Left cardiac atrium (tissue), 4 donors: Measurements from ENCODE around the gene NOS2. TPM values are rescaled to one million over a fixed set of nuclear protein-coding genes. Genes with fewer than 3 reads are reported as not detected.
"Not testable (repeated sequence)": the region's sequence is repeated elsewhere in the genome, so short reads cannot be mapped to it uniquely, and the experiment has no call there.

Experiments
- ATAC-seq, 2 donors: fragments of 200-7000 bp; cut with Tn5 transposase; one replicate each; pipeline ENCODE4 v1.9.1; 2020; ENCODE audit warnings: mild to moderate bottlenecking in 2 of 2, moderate library complexity in 2 of 2
- DNase-seq: peaks from one replicate; pipeline ENCODE4 v3.0.0-alpha.2; 2020
- intact Hi-C, 2 donors: fragments of 100-400 bp; cut with DNase I; formaldehyde crosslinking; loops; one replicate each; pipeline versions ENCODE4 v1.14.1 to v1.15.1; 2022 to 2023
- total RNA-seq, 2 donors: library from RNA; stranded (reverse); fragmentation: NEBNext Ultra II Directional; extraction: Animal tissue kit (Norgen Biotek cat#: 25700); gene quantifications; one replicate each; pipeline ENCODE4 v1.2.1, GENCODE V29; 2021
- donor health status: DM: no; HTN: yes; CAD: no.
- donor health status: DM: no; HTN: yes; CAD: no; lungs with severe emphysema.
- donor health status: DM: yes; HTN: yes; CAD: no.
- donor health status: Dilated cardiomyopathy.

Gene NOS2
- total RNA-seq, 2 donors from 2014 or later: 0.05 TPM; not detected in 1

GRCh38 chr17:27747462-27748359, 52.6 kb downstream of the NOS2 start:
- ATAC-seq (no peak), DNase-seq (no peak)

DNA sequence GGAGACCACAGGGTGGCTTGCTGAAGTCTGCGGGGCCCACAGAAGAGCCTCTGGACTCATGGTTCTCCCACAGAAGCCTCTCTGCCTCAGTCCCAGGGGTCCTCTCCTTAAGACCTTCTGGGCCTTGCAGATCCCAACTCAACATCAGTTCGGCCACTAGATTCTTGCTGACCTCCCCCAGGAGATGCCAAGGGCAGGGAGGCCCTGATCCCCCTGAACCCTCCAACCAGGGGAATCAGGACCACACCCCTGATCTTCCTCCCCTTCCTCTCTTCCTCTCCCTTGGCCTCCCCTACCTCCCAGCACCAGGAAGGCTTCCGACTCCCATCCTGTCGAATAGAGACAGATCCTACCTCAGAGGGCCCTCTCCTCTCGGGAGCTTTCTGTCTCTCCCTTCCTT, 53.4 kb downstream of the NOS2 start:
- ATAC-seq: no peak
- intact Hi-C loops: no loop called here
- DNase-seq: no peak

More at GRCh38 chr17:27747462-27748359, 52.6 kb downstream of the NOS2 start:
- intact Hi-C loops: no loop called here

DNA sequence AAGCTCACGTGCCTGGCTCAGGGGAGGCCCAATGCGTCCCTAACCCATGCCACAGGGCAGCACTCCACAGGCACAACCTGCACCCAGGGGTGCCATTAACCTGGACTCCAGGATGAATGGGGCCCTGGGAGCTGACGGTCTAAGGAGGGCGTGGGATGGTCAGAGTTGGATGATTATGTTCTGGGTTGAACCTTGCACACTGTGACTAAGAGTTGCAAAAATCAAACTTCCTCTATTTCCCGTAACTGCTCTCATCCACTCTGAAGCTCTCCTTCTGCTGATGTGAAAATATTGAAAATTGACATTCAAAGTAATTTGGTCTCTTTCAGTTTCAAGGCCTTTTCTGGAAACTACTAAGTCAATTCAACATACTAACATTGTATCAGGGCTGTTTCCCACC, 54.0 kb downstream of the NOS2 start:
- peak in 1 of 2 donors; percentile 25 for ATAC-seq
- intact Hi-C loops, DNase-seq: not testable (repeated sequence)

DNA sequence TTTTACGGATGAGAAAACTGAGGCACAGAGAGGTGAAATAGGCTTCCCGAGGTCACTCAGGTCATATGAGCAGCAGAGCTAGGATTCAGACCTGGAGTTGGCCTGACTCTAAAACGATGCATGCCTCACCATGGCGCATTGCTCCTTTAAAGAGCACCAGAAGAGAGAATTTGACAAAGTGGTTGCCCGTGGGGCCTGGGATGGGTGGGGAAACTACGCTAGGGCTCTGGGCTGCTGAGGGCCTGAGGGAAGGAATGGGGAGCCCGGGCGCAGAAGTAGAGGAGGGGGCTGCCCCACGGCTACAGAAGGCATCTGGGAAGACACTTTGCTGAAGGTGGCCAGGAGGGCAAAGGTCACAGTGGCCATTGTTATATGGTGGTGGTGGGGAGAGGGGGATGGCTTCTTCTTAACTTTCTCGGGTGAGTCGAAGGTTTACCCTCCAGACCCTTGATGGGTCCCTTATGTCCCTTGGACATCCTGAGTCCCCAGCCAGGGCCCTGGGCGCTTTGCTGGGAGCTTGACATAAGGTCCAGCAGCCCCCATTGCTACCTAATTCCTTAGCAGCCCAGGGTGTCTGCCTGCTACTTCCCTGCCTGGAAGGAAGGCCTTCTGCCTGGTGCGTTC, 55.0 kb downstream of the NOS2 start:
- ATAC-seq, intact Hi-C loops, DNase-seq: not testable (repeated sequence)

GRCh38 chr17:27743281-27743885, 56.9 kb downstream of the NOS2 start:
- ATAC-seq: peak in 1 of 2 donors; percentile 36
- intact Hi-C loops: no loop called here
- DNase-seq: no peak

- DNase-seq (no peak), ATAC-seq (no peak)
- intact Hi-C loops: no loop called here
Measured at GRCh38 chr17:27741971-27742575, 58.3 kb downstream of the NOS2 start.

DNA sequence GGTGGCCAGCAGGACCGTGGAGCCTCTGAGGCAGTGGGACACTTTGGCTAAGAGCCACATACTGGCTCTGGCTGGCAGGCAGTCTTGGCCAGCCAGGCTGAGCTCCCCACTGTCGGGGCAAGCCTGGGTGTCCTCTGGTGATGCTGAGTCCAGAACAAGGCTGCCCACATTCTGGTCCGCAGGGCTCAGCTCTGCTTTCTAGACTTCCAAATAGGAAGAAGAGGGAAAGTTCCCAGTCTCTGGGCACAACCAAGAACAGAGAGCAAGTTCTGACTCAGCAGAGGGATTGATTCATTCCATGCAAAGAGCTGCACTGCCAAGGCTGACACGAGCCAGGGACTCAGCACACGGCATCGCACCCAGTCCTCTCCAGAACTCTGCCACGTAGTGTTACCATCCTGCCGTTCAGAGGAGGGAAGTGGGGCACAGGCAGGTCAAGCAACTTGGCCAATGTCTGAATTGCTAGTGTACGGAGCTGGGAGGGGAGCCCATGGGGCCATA, 58.9 kb downstream of the NOS2 start:
- DNase-seq (no peak), ATAC-seq (peak in 1 of 2 donors; percentile 81)
- intact Hi-C loops: no loop called here

GRCh38 chr17:27740541-27740940, 59.8 kb downstream of the NOS2 start:
- ATAC-seq, intact Hi-C loops, DNase-seq: not testable (repeated sequence)

GRCh38 chr17:27733773-27734172, 66.6 kb downstream of the NOS2 start:
- DNase-seq: no peak
- intact Hi-C loops: no loop called here
- no peak for ATAC-seq

DNA sequence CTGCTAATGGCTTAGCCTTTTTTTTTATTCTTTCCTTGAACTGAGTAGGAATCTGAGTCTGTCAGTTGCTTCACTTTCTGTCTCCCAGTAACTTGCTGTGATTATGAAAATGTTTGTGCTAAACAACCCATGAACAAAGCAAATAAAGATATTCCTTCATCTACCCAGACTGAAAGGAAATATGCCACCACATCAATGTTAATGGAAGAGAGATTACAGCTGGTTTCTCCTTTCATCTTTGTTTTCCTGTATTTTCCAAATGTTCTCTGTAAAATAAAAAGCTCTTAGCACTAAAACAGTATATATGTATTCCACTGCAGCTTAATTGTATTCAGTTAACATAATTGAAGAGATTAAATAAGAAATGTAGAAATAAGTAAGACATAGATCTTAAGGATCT, 67.6 kb downstream of the NOS2 start:
- intact Hi-C loops, DNase-seq, ATAC-seq: not testable (repeated sequence)

DNA sequence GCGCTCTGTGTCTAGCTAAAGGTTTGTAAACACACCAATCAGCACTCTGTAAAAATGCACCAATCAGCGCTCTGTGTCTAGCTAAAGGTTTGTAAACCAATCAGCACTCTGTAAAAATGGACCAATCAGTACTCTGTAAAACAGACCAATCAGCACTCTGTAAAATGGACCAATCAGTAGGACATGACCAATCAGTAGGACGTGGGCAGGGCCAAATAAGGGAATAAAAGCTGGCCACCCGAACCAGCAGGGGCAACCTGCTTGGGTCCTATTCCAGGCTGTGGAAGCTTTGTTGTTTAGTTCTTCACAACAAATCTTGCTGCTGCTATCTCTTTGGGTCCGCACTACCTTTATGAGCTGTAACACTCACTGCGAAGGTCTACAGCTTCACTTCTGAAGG, 74.3 kb downstream of the NOS2 start:
- DNase-seq, intact Hi-C loops: not testable (repeated sequence)

GRCh38 chr17:27721797-27722196, 78.5 kb downstream of the NOS2 start:
- ATAC-seq (no peak), DNase-seq (no peak)
- intact Hi-C loops: no loop called here

More for the DNA sequence above, 74.3 kb downstream of the NOS2 start:
- ATAC-seq: not testable (repeated sequence)

Other genes starting within 250 kb of the NOS2 start
- 10 to 100 TPM; 32.2 to 49.3 TPM for gene LGALS9, start 169.3 kb downstream of the NOS2 start, total RNA-seq
- 1 to 10 TPM; 5.7 to 8.7 TPM for gene LYRM9, start 92.8 kb upstream of the NOS2 start, total RNA-seq
- 10 to 100 TPM; 19.4 to 22.5 TPM for gene NLK, start 242.1 kb upstream of the NOS2 start, total RNA-seq